OCI-LY7 (cell line): Measurements from ENCODE around the gene APC.

Experiments used
- CTCF ChIP-seq: fragments of 200-600 bp; sonication (generic); conservative IDR thresholded peaks from 2 replicates; pipeline ENCODE4 v1.5.1; 2014; ENCODE audit warnings: mild to moderate bottlenecking, antibody characterized with exemption, low read length, moderate library complexity, mixed read lengths
- EZH2phosphoT487 ChIP-seq: fragments of 200-600 bp; sonication (generic); IDR thresholded peaks from 2 replicates; pipeline ENCODE4 v1.6.1; 2018; ENCODE audit warnings: low read depth, borderline replicate concordance, mild to moderate bottlenecking, mixed run types, antibody characterized with exemption, low read length, moderate library complexity, mixed read lengths

DNA sequence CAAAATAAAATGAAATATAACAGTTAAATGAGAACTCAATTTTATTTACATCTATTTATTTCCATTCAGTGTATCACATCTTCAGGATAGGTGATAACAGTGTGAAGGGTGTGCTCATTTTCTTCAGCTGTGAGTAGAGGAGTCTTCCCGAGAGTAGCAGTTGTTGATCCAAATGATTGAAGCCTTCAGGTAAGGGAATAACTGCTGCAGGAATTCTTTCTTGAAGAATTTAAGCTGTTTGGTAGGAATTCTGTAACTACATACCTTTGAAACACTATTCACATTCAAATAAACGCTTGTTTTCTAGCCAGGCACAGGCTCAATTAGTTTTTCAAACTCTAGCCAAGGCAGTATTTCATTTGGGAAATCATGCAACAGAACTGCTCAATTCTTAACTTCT is 138.7 kb downstream of the APC start:
- TF ChIP-seq CTCF (no peak), EZH2phosphoT487 (no peak)
